H7 (cell line): ENCODE measurements around the gene TM9SF3. TPM values are rescaled to one million over a fixed set of nuclear protein-coding genes. Genes with fewer than 3 reads are reported as not detected.

Experiments
- DNase-seq: peaks from one replicate; pipeline ENCODE4 v3.0.0; 2012
- H3K27me3 ChIP-seq: 2 replicates; pipeline ENCODE4 v1.6.0; 2011; ENCODE audit warnings: mild to moderate bottlenecking, low read length; ENCODE audit not compliant: control insufficient read depth, insufficient read depth
- H3K36me3 ChIP-seq: replicated peaks from 2 replicates; pipeline ENCODE4 v1.5.1; 2011; ENCODE audit warnings: low read length; ENCODE audit not compliant: control insufficient read depth, insufficient read depth
- H3K4me3 ChIP-seq: 2 replicates; pipeline ENCODE4 v1.5.1; 2011; ENCODE audit warnings: low read depth, mild to moderate bottlenecking, control low read depth, low read length, moderate library complexity; ENCODE audit not compliant: insufficient read depth
- total RNA-seq: library from RNA; depleted of rRNA; stranded (reverse); fragments of >200 nt; shearing (Covaris generic); gene quantifications from 2 replicates; pipeline ENCODE4 v1.2.3, GENCODE V29; 2014; rRNA removed

TM9SF3 gene
- 33.6 and 42.2 TPM in 2 replicates for total RNA-seq

DNA sequence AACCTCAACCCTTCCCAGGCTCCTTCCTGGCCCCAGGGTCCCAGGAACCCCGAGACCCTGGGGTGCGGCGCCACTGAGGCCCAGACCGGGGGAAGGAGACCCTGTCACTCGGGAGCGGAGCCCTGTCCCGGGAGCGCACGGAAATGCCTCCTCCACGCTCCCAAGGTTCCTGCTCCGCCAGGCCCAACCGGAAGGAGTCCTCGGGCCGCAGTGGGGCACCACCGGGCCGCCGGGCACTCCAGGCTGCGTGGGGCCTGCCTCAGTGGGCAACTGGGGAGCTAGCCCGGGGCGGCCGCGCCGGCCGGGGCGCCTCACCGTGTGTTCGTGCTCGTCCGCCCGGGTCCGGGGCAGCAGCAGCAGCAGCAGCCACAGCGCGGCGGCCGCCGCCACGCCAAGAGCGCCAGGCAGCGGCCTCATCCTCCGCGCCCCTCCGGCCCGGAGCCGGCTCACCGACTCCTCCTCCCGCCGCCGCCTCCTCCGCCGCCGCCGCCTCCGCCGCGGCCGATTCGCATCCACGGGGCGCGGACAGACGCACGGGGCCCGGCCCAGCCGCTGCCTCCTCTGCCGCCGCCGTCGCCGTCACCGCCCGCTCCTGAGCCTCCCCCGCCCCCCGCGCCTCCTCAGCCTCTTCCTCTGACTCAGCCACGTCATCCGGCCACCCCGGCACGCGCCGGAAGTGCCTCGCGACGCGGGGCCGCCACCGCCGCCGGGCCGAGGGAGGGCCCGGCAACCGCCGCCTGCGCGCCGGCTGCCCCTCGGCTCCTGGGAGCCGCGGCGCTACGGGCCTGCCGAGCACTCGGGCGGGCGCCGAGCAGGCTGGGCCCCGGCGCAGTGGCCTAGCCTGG lies at the start of gene TM9SF3:
TSS of gene TM9SF3 (minus strand) at position 594 of the 845 bp plus-strand sequence. CDS start at position 417, 177 bp downstream.
- no peaks in the 10 kb centered on the region for H3K36me3 ChIP-seq
- H3K27me3 ChIP-seq, result no peaks in the 10 kb centered on the region
- peak; percentile 94 for DNase-seq
- peak within 1 kb of the TSS; percentile 78 for H3K4me3 ChIP-seq

DNA sequence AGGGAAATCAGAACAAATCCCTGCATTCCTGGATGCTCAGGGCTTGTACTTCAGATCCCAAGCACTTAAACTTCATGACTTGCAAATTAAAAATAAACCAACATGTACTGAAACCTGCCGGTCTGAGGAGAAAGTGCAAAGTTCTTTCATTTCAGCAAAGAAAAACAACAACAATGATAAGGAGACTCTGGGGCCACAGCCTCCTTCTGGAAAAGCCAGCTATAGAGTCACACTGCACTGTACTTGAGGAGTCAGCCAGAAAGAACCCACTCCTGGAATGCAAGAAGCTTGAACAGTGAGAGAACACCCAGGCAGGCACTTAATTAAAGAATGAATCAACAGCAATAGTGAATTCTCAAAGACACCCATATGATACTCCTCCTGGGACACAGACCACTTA lies 49.7 kb upstream of the TM9SF3 start:
- H3K36me3 ChIP-seq, result no peaks in the 10 kb centered on the region
- no peaks in the 10 kb centered on the region for H3K27me3 ChIP-seq
- no peak for DNase-seq
- no peak overlapping the region for H3K4me3 ChIP-seq

DNA sequence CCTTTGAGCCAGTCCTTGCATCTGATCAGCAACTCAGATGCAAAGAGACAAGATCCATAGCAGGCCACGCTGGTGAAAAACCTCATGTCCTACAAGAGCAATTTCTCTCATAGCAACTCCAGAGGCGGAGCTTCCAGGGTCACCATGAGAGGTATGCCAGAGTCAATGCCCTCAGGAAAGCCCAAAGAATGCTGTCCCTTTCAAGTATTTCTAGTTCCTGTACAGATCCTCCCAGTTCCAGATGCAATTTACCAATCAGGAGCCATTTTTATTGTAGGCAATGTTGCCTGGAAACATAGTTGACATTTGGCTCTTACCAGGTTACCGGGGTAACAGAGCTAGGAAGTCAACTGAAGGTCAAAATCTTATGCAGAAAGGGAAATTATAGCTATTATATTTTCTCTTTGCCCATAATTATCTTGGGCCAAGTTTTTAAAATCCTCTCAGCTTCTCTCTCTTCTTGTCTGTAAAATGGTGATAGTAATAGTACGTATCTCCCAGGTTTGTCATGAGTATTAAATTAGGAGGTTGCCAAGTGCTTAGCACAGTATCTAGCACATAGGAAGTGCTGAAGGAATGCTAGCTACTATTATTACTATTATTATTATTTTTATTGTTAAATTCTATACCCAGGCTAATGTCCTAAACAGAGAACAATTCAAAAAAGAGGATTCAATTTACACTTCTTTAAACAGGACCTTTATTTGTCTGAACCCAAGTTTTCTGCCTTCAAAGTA lies 46.3 kb upstream of the TM9SF3 start:
- no peaks in the 10 kb centered on the region for H3K36me3 ChIP-seq
- H3K27me3 ChIP-seq, result no peaks in the 10 kb centered on the region
- H3K4me3 ChIP-seq, result no peak overlapping the region
- DNase-seq, result no peak

DNA sequence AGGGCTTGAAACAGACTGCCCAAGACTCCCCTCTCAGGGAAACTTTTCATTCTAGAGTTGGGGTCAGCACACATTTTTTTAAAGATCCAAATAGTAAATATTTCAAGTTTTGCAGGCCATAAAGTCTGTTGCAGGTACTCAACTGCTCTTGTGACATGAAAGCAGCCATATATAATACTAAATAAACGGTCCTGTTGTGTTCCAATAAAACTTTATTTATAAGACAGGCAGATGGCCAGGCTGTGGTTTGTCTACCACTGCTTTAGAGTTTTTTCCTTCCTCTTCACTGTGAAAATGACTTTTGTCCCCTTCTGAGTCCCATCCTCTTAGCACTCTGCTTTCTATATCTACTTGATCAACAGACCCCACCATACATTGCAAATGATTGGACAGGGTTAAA lies 40.5 kb upstream of the TM9SF3 start:
- Histone ChIP-seq H3K27me3 (no peaks in the 10 kb centered on the region), H3K4me3 (no peak overlapping the region), H3K36me3 (no peaks in the 10 kb centered on the region)
- DNase-seq, result no peak

DNA sequence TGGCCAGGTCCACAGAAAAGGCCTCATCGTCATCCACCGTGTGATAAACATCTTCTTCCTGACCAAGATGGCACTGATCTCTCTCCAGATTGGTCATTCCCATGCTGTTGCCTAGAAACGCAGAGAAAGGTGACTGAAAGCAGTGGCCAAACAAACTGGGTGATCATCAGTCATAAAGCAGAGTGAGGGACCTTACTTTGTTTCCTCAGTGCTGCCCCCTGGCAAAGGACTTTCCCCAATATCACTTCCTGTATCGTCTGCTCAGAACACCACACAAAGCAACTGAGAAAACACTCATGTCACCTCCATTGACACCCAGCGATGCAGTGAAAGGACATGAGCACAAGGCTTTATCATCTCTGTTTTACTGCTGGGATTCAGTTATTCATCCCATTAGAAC lies 40.0 kb upstream of the TM9SF3 start:
- H3K4me3 ChIP-seq, result no peak overlapping the region
- no peaks in the 10 kb centered on the region for H3K27me3 ChIP-seq
- peak; percentile 59 for DNase-seq
- no peaks in the 10 kb centered on the region for H3K36me3 ChIP-seq

DNA sequence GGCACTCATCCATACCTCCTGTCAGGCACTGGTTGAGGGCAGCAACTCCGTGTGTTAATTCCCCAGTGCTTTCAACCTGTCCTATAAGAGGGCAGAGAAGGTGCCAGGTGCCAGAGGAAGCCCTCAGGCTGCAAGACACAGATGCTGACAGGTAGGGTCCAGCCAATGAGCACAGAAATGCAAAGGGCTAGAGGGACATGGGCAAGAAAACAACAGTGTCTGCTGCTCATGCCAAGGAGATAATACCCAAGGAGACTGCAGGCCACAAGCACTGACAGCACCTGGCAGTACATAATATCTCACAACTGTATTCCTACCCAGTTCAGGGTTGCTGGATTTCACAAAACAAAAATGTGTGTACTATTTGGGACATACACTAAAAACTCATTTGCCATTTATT lies 38.4 kb upstream of the TM9SF3 start:
- H3K27me3 ChIP-seq, result no peaks in the 10 kb centered on the region
- no peaks in the 10 kb centered on the region for H3K36me3 ChIP-seq
- DNase-seq, result no peak
- no peak overlapping the region for H3K4me3 ChIP-seq

DNA sequence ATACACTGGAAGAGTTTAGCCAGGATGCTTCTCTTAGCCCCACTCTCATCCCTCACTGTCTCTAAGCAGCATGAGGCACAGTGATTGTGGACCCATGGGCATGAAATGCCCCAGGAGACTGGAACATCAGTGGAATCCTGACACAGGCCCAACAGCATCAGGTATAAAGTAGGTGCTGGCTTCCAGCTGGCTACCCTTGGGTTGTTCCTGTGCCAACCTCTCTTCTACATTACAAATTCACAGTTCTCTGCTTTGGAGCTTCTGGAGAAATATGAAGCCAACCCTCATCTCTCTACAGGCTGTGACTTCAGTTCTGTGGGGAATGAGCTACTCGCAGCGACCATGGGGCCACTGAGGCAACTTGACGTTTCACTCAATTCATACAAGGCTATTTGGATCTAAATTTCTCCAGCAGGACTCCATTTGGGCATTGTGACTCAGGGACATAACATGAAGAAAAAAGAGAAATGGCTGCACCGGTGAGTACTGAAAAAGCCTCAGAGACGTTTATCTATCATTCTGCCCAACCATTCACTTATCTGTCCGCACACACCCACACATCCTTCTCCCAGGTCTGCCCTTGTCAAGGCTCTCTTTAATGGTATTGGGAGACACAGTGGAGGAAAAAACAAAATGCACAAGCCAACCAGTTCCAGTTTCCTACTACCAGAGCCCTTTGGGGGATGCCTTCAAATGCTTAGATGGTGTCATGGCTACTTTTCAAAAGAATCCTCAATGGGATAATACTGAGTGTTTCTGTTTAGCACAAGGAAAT lies 35.4 kb upstream of the TM9SF3 start:
- Histone ChIP-seq H3K4me3 (no peak overlapping the region), H3K27me3 (no peaks in the 10 kb centered on the region), H3K36me3 (no peaks in the 10 kb centered on the region)
- no peak for DNase-seq

DNA sequence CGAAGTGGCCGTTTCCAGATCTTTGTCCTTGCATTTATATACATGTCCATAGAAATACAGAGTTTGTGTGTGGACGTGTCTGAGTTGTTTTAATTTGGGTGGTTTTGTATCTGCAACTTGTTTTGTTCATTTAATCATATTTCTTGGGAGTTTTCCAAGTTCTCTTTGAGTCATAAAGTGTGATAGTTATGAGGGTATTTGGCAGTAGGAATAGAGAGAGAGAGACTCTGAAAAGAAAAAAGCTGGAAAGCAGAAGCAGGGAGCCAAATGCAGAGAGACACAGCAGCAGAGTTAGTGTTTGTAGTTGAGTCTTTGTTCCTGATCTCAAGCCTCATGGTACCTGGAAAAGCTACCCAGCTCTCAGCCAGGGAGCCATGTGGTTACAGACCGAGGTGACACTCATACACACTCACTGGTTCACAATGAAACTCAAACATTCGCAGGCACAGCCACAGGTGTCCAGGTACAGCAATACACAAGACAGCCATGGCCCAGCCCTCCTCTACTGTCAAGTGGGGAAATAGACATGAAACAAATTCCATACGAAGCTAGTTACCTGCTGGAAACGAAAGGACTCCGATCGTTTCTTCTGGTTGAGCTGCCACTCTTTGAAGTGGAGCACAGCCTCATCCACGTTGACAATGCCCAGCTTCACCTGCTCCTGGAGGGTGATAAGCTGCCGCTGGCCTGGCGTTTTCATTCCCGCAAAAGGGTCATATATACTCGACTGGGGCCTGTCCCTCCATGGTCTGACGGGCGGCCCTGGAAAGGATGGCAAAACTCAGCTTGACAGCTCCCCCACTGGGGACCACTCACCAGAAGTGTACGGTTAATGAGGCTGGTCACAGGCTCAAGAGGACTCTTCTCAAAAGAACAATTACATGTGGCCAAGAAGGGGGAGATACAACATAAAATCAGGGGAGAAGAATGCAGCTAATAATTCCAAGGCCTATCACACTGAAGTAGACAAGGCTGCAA lies 33.3 kb upstream of the TM9SF3 start:
- no peaks in the 10 kb centered on the region for H3K36me3 ChIP-seq
- H3K27me3 ChIP-seq, result no peaks in the 10 kb centered on the region
- DNase-seq, result no peak
- H3K4me3 ChIP-seq, result no peak overlapping the region

DNA sequence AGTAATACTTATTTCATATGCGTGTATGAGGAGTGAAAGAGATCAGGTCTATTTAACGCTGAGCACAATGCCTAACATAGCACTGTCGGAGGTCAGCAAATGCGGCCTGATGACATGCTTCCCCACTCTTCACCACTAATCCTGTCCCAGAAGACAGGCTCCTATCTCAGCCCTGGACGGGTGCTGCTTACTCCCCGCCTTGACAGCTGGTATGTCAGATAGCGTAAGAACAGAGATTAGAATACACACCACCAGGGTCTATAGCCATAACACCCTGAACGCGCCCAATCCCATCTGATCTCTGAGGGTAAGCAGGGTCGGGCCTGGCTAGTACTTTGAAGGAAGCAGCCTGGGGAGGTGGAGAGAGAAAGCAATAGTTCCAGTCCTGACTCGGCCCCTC lies 32.3 kb upstream of the TM9SF3 start:
- DNase-seq, result no peak
- Histone ChIP-seq H3K4me3 (no peak overlapping the region), H3K27me3 (no peaks in the 10 kb centered on the region), H3K36me3 (no peaks in the 10 kb centered on the region)

DNA sequence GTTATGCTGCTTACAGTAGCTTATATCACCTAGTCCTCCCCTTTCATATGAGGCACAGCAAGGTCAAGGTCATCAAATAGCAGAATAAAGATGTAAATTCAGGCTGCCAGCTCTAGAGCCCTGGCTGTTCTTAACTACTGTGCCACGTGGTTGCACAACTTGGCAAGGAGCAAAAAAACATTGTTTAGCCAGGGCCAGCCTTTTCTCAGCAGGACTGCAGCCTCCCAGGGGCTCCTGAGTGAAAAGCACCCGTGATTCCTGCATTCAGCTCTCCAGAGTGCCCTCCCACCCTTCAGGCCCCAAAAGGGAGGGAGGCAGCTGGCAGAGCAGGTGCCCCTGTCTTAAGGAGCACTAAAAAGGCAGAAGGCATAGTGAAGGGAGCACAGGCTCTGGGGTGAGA lies 31.8 kb upstream of the TM9SF3 start:
- Histone ChIP-seq H3K36me3 (no peaks in the 10 kb centered on the region), H3K27me3 (no peaks in the 10 kb centered on the region), H3K4me3 (no peak overlapping the region)
- no peak for DNase-seq

DNA sequence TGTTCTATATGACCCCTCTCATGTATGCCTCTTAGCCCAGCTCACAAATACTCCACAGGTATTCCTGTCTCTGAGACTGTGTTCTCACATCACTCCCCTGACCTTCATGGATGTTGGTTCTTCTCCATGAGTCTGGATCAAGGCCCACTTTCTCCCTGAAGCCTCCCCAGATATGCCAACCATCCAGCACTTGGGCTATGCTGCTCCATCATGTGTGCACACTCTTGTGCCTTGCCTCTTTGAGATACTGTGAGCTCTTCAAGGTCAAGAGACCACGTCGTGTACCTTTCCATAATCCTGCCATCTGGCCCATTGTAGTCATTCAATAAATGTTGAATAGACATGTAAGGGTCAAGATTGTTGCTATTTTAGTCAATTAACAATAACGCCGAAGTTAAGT lies 30.1 kb upstream of the TM9SF3 start:
- Histone ChIP-seq H3K27me3 (no peaks in the 10 kb centered on the region), H3K4me3 (no peak overlapping the region)

DNA sequence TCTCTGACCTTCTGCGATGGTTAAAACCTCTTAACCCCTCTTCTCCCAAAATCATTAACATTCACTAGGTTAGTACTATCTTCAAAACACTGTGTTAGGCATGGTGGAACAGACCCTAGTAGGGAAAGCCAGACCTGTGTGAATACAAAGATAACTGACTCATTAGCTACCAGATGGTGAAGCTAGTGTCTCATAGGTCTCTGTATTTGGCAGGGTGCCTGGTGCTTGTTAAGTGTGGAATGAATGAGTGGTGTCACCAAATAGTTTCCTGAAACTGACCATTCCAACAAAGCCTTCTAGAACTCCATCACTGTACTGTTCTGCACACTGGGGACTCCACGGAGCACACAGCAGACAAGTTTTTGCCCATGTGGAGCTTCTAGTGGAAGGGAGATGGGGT lies 27.7 kb upstream of the TM9SF3 start:
- Histone ChIP-seq H3K4me3 (no peak overlapping the region), H3K36me3 (no peaks in the 10 kb centered on the region), H3K27me3 (no peaks in the 10 kb centered on the region)
- no peak for DNase-seq

More for the DNA sequence above, 30.1 kb upstream of the TM9SF3 start:
- DNase-seq, result no peak
- H3K36me3 ChIP-seq, result no peaks in the 10 kb centered on the region

DNA sequence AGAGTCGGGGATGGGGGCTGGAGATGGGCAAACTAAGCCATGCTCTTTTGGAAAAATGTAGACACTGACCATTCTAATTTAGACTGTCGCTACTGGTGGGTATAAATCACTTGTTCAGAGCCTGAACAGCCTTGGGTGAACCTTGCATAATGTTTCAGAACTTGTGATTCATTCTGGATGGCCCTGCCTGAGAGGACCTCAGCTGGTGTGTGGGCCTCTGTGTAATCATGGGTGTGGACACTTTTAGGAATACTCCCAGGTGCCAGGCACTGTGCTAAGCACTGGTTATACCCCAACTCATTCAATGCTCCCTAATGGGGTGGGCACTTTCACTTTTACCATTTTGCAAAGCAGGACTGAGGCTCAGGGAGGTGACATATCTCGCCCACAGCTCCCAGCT lies 26.8 kb upstream of the TM9SF3 start:
- Histone ChIP-seq H3K36me3 (no peaks in the 10 kb centered on the region), H3K27me3 (no peaks in the 10 kb centered on the region), H3K4me3 (no peak overlapping the region)
- DNase-seq, result no peak
